DMS153 treated with DMSO at 0.1 percent for 48 hours (cell line): ENCODE data around the gene TP53RK.

Experiments used
- DNase-seq: peaks from one replicate; lab custom pipeline; 2025; ENCODE audit not compliant: unreplicated experiment; lab: John Stamatoyannopoulos, UW

The TP53RK gene

GRCh38 chr20:46666306-46666705 lies 22.9 kb downstream of the TP53RK start:
- no peak for DNase-seq

GRCh38 chr20:46665602-46666001 lies 23.6 kb downstream of the TP53RK start:
- no peak for DNase-seq

- no peak for DNase-seq
Measured at GRCh38 chr20:46663531-46663930, 25.7 kb downstream of the TP53RK start.

- no peak for DNase-seq
Measured at GRCh38 chr20:46661659-46662058, 27.6 kb downstream of the TP53RK start.

- no peak for DNase-seq
Measured at GRCh38 chr20:46660487-46660886, 28.8 kb downstream of the TP53RK start.

GRCh38 chr20:46657618-46658017 lies 31.6 kb downstream of the TP53RK start:
- DNase-seq = no peak

GRCh38 chr20:46657137-46657536 lies 32.1 kb downstream of the TP53RK start:
- DNase-seq = no peak

- no peak for DNase-seq
Measured at GRCh38 chr20:46652699-46653098, 36.5 kb downstream of the TP53RK start.

GRCh38 chr20:46651091-46651962 lies 37.9 kb downstream of the TP53RK start, which contains the start of gene SLC13A3:
TSS of gene SLC13A3 (minus strand) at chr20:46651459. CDS start at chr20:46651421, 38 bp downstream.
- DNase-seq = no peak

GRCh38 chr20:46650575-46651090 lies 38.6 kb downstream of the TP53RK start:
- DNase-seq = no peak

- no peak for DNase-seq
Measured at GRCh38 chr20:46649965-46650542, 39.2 kb downstream of the TP53RK start.

GRCh38 chr20:46649650-46649949 lies 39.6 kb downstream of the TP53RK start:
- DNase-seq = no peak

GRCh38 chr20:46648903-46649649 lies 40.2 kb downstream of the TP53RK start:
- DNase-seq = no peak

GRCh38 chr20:46647469-46647868 lies 41.8 kb downstream of the TP53RK start:
- no peak for DNase-seq

- DNase-seq = no peak
Measured at GRCh38 chr20:46646659-46647380, 42.4 kb downstream of the TP53RK start.

- DNase-seq = no peak
Measured at GRCh38 chr20:46646122-46646521, 43.1 kb downstream of the TP53RK start.

GRCh38 chr20:46644733-46645132 lies 44.5 kb downstream of the TP53RK start:
- DNase-seq = no peak

GRCh38 chr20:46644160-46644559 lies 45.1 kb downstream of the TP53RK start:
- no peak for DNase-seq

GRCh38 chr20:46642969-46643343 lies 46.3 kb downstream of the TP53RK start:
- DNase-seq = no peak

- DNase-seq = no peak
Measured at GRCh38 chr20:46642265-46642968, 46.8 kb downstream of the TP53RK start.
